PFSK-1 (cell line): ENCODE data around the gene PLAU.

Experiments
- FOXP2 ChIP-seq: optimal IDR thresholded peaks from 2 replicates; pipeline ENCODE3; 2011; ENCODE audit warnings: borderline replicate concordance, control low read depth, inconsistent platforms; ENCODE audit not compliant: insufficient read depth; ENCODE audit errors: extremely low read length, extremely low read depth
- POLR2AphosphoS5 ChIP-seq: IDR thresholded peaks from 2 replicates; pipeline ENCODE4 v1.6.1; 2012; ENCODE audit warnings: low read depth, mild to moderate bottlenecking, control low read depth, low read length, moderate library complexity
- SIN3A ChIP-seq: IDR thresholded peaks from 2 replicates; pipeline ENCODE4 v1.6.1; 2012; ENCODE audit warnings: mild to moderate bottlenecking, low read length, moderate library complexity, borderline replicate concordance; ENCODE audit not compliant: insufficient read depth
- TAF1 ChIP-seq: IDR thresholded peaks from 2 replicates; pipeline ENCODE4 v1.6.1; 2012; ENCODE audit warnings: low read length, control low read depth, borderline replicate concordance; ENCODE audit not compliant: insufficient read depth
- TF ChIP-seq, protein P1 (sequence below), 2 experiments: IDR thresholded peaks; 2 replicates each; pipeline versions ENCODE4 v1.6.1 to v1.8.0; 2011 to 2012; ENCODE audit warnings: low read depth in 2 of 2, low read length in 2 of 2, control low read depth in 1 of 2, inconsistent platforms in 1 of 2, mild to moderate bottlenecking in 1 of 2, moderate library complexity in 1 of 2; ENCODE audit not compliant: insufficient read depth in 1 of 2

DNA sequence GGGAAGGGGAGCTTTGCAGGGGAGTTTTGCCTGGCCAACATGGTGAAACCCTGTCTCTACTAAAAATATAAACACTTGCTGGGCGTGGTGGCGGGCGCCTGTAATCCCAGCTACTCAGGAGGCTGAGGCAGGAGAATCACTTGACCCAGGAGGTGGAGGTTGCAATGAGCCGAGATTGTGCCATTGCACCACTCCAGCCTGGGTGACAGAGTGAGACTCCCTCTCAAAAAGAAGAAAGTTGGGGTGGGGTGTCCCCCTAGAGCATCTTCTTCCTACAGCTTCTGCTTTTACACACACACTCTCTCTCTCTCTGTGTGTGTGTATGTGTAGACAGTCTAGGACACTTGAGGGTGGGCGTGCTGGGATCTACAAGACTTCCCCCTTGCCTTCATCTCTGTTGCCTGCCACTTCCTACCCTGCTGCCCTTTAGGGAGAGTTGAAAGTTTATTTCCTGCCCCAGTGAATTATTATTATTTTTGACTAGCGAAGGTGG, 21.7 kb downstream of the PLAU start:
- TF ChIP-seq TAF1: no peak
- no peak for TF ChIP-seq POLR2AphosphoS5
- no peak for TF ChIP-seq SIN3A
- no peak for TF ChIP-seq FOXP2
- TF ChIP-seq, protein P1, sequence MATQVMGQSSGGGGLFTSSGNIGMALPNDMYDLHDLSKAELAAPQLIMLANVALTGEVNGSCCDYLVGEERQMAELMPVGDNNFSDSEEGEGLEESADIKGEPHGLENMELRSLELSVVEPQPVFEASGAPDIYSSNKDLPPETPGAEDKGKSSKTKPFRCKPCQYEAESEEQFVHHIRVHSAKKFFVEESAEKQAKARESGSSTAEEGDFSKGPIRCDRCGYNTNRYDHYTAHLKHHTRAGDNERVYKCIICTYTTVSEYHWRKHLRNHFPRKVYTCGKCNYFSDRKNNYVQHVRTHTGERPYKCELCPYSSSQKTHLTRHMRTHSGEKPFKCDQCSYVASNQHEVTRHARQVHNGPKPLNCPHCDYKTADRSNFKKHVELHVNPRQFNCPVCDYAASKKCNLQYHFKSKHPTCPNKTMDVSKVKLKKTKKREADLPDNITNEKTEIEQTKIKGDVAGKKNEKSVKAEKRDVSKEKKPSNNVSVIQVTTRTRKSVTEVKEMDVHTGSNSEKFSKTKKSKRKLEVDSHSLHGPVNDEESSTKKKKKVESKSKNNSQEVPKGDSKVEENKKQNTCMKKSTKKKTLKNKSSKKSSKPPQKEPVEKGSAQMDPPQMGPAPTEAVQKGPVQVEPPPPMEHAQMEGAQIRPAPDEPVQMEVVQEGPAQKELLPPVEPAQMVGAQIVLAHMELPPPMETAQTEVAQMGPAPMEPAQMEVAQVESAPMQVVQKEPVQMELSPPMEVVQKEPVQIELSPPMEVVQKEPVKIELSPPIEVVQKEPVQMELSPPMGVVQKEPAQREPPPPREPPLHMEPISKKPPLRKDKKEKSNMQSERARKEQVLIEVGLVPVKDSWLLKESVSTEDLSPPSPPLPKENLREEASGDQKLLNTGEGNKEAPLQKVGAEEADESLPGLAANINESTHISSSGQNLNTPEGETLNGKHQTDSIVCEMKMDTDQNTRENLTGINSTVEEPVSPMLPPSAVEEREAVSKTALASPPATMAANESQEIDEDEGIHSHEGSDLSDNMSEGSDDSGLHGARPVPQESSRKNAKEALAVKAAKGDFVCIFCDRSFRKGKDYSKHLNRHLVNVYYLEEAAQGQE (IDR thresholded peaks at IDR 0.05; ENCODE audit: insufficient read depth in 1 of 2, low read depth in 2 of 2, low read length in 2 of 2): no peak
